ENCODE measurements around the gene PDE4A.
A peak's percentile ranks its signal among the peaks of the same experiment; 100 is the strongest.

PDE4A gene

DNA sequence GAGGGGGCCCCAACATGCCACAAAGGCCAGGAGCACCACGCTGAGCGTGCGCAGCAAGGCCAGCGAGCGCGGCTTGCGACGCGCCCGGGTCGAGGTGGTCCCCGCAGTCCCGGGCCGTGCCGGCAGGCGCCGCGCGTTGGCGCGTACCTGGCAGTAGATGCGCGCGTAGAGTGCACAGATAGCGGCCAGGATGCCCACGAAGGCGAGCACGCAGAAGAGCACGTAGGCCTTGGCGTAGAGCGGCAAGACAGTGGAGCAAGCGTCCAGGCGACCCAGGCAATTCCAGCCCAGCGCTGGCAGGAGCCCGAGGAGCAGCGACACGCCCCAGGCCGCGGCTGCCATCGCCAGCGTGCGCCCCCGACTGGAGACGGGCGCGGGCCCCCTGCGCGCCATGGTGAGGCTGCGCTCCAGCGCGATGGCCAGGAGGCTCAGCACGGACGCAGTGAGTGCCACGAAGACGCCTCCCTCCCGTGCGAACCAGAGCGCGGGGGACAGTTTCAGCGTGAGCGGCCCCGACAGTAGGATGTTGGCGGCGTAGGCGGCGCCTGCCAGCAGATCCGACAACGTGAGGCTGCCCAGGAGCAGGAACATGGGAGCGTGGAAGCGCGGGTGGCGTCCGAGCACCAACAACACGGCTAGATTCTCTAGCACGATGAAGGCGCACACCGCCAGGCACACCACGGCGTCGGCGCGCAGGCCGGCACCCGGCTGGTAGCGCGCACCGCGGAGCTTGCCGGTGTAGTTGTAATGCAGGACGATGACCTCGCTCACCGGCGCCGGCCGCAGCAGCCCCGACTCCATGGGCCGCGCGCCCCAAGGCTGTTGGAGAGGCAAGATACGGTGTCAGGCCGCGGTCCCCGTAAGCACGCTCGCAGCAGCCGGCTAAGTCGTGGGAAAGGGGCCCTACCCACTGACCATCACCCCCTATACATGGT lies 94.1 kb downstream of the PDE4A start:
- Histone ChIP-seq H3K79me2 (ENCODE audit: control insufficient read depth, insufficient read depth, low read length, poor library complexity) (peaks cover 2% of the 10 kb centered on the region), H3K4me1 (ENCODE audit: control insufficient read depth in 1 of 2, insufficient read depth in 2 of 2, low read length in 2 of 2) (peaks cover 11 to 16% of the 10 kb centered on the region in 2 experiments), H2AK5ac (ENCODE audit: low read length) (no peak overlapping the region), H3K4ac (ENCODE audit: low read depth, low read length) (no peak overlapping the region), H3K27ac (ENCODE audit: low read depth, low read length) (no peak overlapping the region), H2BK5ac (ENCODE audit: low read depth, low read length, poor library complexity) (no peak overlapping the region), H3K18ac (ENCODE audit: low read length) (no peak overlapping the region), H2BK12ac (ENCODE audit: low read length) (no peak overlapping the region), H3K79me1 (ENCODE audit: low read length) (no peaks in the 10 kb centered on the region), H3K4me3 (ENCODE audit: low read depth, low read length) (peak overlapping the region; percentile 34), H3K23ac (ENCODE audit: low read length) (no peak overlapping the region), H3K9me3 (ENCODE audit: insufficient read depth, low read depth, low read length) (peaks cover 4% of the 10 kb centered on the region), H2AFZ (ENCODE audit: insufficient read depth, low read length, poor library complexity) (no peak overlapping the region), H2BK120ac (ENCODE audit: insufficient read depth, low read length, poor library complexity) (no peak overlapping the region), H4K12ac (ENCODE audit: low read depth, low read length) (no peak overlapping the region), H3K4me2 (ENCODE audit: low read length) (no peak overlapping the region), H3K14ac (ENCODE audit: low read length) (no peak overlapping the region), H3K9ac (ENCODE audit: low read length) (no peak overlapping the region), H4K8ac (ENCODE audit: low read depth, low read length) (no peak overlapping the region), H3K27me3 (ENCODE audit: insufficient read depth, low read length) (peaks cover 8% of the 10 kb centered on the region), H3K36me3 (ENCODE audit: control insufficient read depth in 1 of 2, insufficient read depth in 2 of 2, low read length in 2 of 2) (no peaks in the 10 kb centered on the region), H4K91ac (ENCODE audit: low read depth, low read length) (no peak overlapping the region)
- no CpG with 5 or more reads among the region's 107 CpGs for WGBS (ENCODE audit: extremely low coverage, insufficient coverage, insufficient read length)
- DNase-seq, result peak in 1 of 2 donors; percentile 27

DNA sequence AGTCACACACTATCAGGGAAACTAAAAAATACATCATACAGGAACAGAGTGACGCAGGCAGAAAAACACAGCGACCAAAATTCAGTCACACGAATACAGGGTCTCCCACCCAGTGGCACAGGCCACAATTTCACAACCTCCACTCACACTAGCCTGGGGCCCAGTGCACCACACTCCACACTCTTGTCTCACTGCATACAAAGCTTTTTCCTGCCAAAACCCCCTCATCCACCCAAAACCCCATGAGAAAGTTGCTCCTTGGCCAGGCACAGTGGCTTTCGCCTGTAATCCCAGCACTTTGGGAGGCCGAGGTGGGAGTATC lies 95.7 kb downstream of the PDE4A start:
- Histone ChIP-seq H4K12ac (ENCODE audit: low read depth, low read length) (no peak overlapping the region), H3K9me3 (ENCODE audit: insufficient read depth, low read depth, low read length) (peaks cover 4% of the 10 kb centered on the region), H3K4me3 (ENCODE audit: low read depth, low read length) (no peak overlapping the region), H3K27ac (ENCODE audit: low read depth, low read length) (no peak overlapping the region), H3K36me3 (ENCODE audit: control insufficient read depth in 1 of 2, insufficient read depth in 2 of 2, low read length in 2 of 2) (no peaks in the 10 kb centered on the region), H3K27me3 (ENCODE audit: insufficient read depth, low read length) (peaks cover 8% of the 10 kb centered on the region), H2BK120ac (ENCODE audit: insufficient read depth, low read length, poor library complexity) (no peak overlapping the region), H3K14ac (ENCODE audit: low read length) (no peak overlapping the region), H4K91ac (ENCODE audit: low read depth, low read length) (no peak overlapping the region), H3K23ac (ENCODE audit: low read length) (no peak overlapping the region), H3K4ac (ENCODE audit: low read depth, low read length) (no peak overlapping the region), H2BK12ac (ENCODE audit: low read length) (no peak overlapping the region), H4K8ac (ENCODE audit: low read depth, low read length) (no peak overlapping the region), H3K79me2 (ENCODE audit: control insufficient read depth, insufficient read depth, low read length, poor library complexity) (peaks cover 2% of the 10 kb centered on the region), H2AK5ac (ENCODE audit: low read length) (no peak overlapping the region), H3K9ac (ENCODE audit: low read length) (no peak overlapping the region), H2AFZ (ENCODE audit: insufficient read depth, low read length, poor library complexity) (no peak overlapping the region), H3K79me1 (ENCODE audit: low read length) (no peaks in the 10 kb centered on the region), H2BK5ac (ENCODE audit: low read depth, low read length, poor library complexity) (no peak overlapping the region), H3K18ac (ENCODE audit: low read length) (no peak overlapping the region), H3K4me1 (ENCODE audit: control insufficient read depth in 1 of 2, insufficient read depth in 2 of 2, low read length in 2 of 2) (peaks cover 5 to 10% of the 10 kb centered on the region in 2 experiments), H3K4me2 (ENCODE audit: low read length) (no peak overlapping the region)
- WGBS (ENCODE audit: extremely low coverage, insufficient coverage, insufficient read length), result no CpG with 5 or more reads among the region's 5 CpGs
- DNase-seq, result no peak

DNA sequence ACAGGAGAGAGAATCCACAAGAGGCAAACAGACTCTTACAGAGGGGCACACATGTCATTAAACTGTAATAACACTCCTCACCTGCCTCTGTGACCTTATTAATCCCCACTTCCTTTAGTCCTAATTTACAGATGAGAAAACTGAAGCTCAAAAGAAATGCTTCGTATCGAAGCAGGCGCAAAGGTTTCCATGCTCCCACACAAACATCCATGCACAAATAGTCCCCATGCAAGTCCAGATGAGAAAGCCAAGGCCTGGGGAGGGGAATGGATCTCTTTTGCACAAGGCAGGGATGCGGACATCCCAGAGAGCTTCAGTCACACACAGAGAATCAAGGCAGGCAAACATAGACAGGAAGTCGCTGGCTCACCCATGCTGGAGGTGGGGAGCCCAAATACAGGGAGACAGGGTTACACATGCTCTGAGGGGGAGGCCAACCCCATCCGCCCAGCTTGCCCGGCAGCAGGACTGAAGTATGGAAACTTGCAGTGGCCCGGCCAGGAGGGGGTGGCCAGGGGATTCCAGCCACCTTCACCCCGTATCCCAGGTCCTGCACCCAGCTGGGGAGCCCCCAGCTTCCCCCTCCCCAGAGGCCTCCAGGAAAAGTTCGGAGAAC lies 96.4 kb downstream of the PDE4A start:
- no peak overlapping the region for H3K23ac ChIP-seq (ENCODE audit: low read length)

DNA sequence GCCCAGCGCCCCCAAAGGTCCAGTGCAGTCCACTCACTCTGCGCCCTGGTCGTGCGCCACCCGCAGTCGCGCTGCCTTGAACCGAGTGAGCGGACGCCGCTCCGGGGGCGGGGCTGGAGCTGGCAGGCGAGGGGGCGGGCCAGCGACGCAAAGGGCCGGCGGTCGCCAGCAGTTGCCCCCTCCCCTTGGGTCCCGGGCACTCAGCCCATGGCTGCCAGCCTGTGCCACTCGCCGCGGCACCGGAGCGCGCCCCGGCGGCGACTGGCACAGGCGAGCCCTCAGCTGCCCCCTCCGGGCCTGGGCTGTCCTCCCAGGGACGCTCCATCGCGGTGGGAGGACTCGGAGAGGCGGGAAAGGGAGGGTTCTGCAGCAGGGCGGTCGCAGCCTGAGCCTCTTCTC lies 97.0 kb downstream of the PDE4A start, which contains the start of gene S1PR5:
Gene S1PR5 (minus strand): TSS at position 87 of the 399 bp plus-strand sequence. CDS start 2,436 bp downstream, outside the sequence.
- Histone ChIP-seq H2BK5ac (ENCODE audit: low read depth, low read length, poor library complexity) (no peak within 1 kb of the TSS), H3K79me2 (ENCODE audit: control insufficient read depth, insufficient read depth, low read length, poor library complexity) (peaks cover 2% of the 10 kb centered on the region), H3K79me1 (ENCODE audit: low read length) (no peaks in the 10 kb centered on the region), H3K27ac (ENCODE audit: low read depth, low read length) (no peak within 1 kb of the TSS), H2AFZ (ENCODE audit: insufficient read depth, low read length, poor library complexity) (peak within 1 kb of the TSS; percentile 72), H3K14ac (ENCODE audit: low read length) (no peak within 1 kb of the TSS), H2BK120ac (ENCODE audit: insufficient read depth, low read length, poor library complexity) (peak within 1 kb of the TSS; percentile 46), H3K4ac (ENCODE audit: low read depth, low read length) (no peak within 1 kb of the TSS), H4K12ac (ENCODE audit: low read depth, low read length) (peak within 1 kb of the TSS; percentile 41), H3K4me2 (ENCODE audit: low read length) (peak within 1 kb of the TSS; percentile 83), H3K4me3 (ENCODE audit: low read depth, low read length) (peak within 1 kb of the TSS; percentile 61), H4K8ac (ENCODE audit: low read depth, low read length) (peak within 1 kb of the TSS; percentile 46), H2BK12ac (ENCODE audit: low read length) (peak within 1 kb of the TSS; percentile 35), H3K36me3 (ENCODE audit: control insufficient read depth in 1 of 2, insufficient read depth in 2 of 2, low read length in 2 of 2) (no peaks in the 10 kb centered on the region), H3K18ac (ENCODE audit: low read length) (peak within 1 kb of the TSS; percentile 55), H3K9me3 (ENCODE audit: insufficient read depth, low read depth, low read length) (peaks cover 4% of the 10 kb centered on the region), H4K91ac (ENCODE audit: low read depth, low read length) (peak within 1 kb of the TSS; percentile 53), H3K9ac (ENCODE audit: low read length) (no peak within 1 kb of the TSS), H2AK5ac (ENCODE audit: low read length) (peak within 1 kb of the TSS; percentile 28), H3K23ac (ENCODE audit: low read length) (no peak within 1 kb of the TSS), H3K27me3 (ENCODE audit: insufficient read depth, low read length) (peaks cover 8% of the 10 kb centered on the region), H3K4me1 (ENCODE audit: control insufficient read depth in 1 of 2, insufficient read depth in 2 of 2, low read length in 2 of 2) (peaks cover 5 to 10% of the 10 kb centered on the region in 2 experiments)
- peak in 1 of 2 donors; percentile 34 for DNase-seq
- no CpG with 5 or more reads among the region's 39 CpGs for WGBS (ENCODE audit: extremely low coverage, insufficient coverage, insufficient read length)

More for the DNA sequence above, 96.4 kb downstream of the PDE4A start:
- H2BK120ac ChIP-seq (ENCODE audit: insufficient read depth, low read length, poor library complexity), result no peak overlapping the region
- no peak overlapping the region for H3K14ac ChIP-seq (ENCODE audit: low read length)
- H3K9ac ChIP-seq (ENCODE audit: low read length), result no peak overlapping the region
- H3K79me2 ChIP-seq (ENCODE audit: control insufficient read depth, insufficient read depth, low read length, poor library complexity), result peaks cover 2% of the 10 kb centered on the region
- peak overlapping the region; percentile 10 for H4K8ac ChIP-seq (ENCODE audit: low read depth, low read length)
- H3K4me3 ChIP-seq (ENCODE audit: low read depth, low read length), result no peak overlapping the region
- peaks cover 8% of the 10 kb centered on the region for H3K27me3 ChIP-seq (ENCODE audit: insufficient read depth, low read length)
- no peak overlapping the region for H2BK5ac ChIP-seq (ENCODE audit: low read depth, low read length, poor library complexity)
- peaks cover 5 to 10% of the 10 kb centered on the region in 2 experiments for H3K4me1 ChIP-seq (ENCODE audit: control insufficient read depth in 1 of 2, insufficient read depth in 2 of 2, low read length in 2 of 2)
- H3K4ac ChIP-seq (ENCODE audit: low read depth, low read length), result no peak overlapping the region
- H3K36me3 ChIP-seq (ENCODE audit: control insufficient read depth in 1 of 2, insufficient read depth in 2 of 2, low read length in 2 of 2), result no peaks in the 10 kb centered on the region
- peak overlapping the region; percentile 83 for H3K4me2 ChIP-seq (ENCODE audit: low read length)
- H2BK12ac ChIP-seq (ENCODE audit: low read length), result no peak overlapping the region
- peaks cover 4% of the 10 kb centered on the region for H3K9me3 ChIP-seq (ENCODE audit: insufficient read depth, low read depth, low read length)
- no peak overlapping the region for H4K12ac ChIP-seq (ENCODE audit: low read depth, low read length)
- no peak overlapping the region for H4K91ac ChIP-seq (ENCODE audit: low read depth, low read length)
- no peak overlapping the region for H3K18ac ChIP-seq (ENCODE audit: low read length)
- H2AK5ac ChIP-seq (ENCODE audit: low read length), result no peak overlapping the region
- no CpG with 5 or more reads among the region's 10 CpGs for WGBS (ENCODE audit: extremely low coverage, insufficient coverage, insufficient read length)
- H2AFZ ChIP-seq (ENCODE audit: insufficient read depth, low read length, poor library complexity), result peak overlapping the region; percentile 12
- H3K27ac ChIP-seq (ENCODE audit: low read depth, low read length), result no peak overlapping the region
- DNase-seq, result no peak
- no peaks in the 10 kb centered on the region for H3K79me1 ChIP-seq (ENCODE audit: low read length)
